ENCODE measurements around the gene PHACTR2.
A peak's percentile ranks its signal among the peaks of the same experiment; 100 is the strongest.

Gene PHACTR2

DNA sequence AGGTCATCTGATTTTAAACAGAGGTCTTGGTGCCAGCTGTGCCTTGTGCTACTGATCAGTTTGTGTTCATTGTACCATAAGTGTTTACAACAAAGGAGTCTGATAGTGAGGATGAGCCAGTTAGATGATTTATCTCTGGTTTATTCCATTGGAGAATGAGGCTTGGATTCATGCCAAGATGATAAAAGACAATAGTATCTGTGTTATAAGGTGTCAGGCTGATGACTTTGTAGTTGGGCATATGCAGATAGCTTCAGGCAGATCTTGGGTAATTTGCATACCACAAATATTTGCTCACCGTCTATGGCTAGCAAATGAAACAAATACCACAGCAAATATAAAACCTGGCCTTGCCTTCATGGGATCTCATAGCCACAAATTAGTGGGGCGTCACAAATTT lies 43.3 kb upstream of the PHACTR2 start:
- TF ChIP-seq, protein P1, sequence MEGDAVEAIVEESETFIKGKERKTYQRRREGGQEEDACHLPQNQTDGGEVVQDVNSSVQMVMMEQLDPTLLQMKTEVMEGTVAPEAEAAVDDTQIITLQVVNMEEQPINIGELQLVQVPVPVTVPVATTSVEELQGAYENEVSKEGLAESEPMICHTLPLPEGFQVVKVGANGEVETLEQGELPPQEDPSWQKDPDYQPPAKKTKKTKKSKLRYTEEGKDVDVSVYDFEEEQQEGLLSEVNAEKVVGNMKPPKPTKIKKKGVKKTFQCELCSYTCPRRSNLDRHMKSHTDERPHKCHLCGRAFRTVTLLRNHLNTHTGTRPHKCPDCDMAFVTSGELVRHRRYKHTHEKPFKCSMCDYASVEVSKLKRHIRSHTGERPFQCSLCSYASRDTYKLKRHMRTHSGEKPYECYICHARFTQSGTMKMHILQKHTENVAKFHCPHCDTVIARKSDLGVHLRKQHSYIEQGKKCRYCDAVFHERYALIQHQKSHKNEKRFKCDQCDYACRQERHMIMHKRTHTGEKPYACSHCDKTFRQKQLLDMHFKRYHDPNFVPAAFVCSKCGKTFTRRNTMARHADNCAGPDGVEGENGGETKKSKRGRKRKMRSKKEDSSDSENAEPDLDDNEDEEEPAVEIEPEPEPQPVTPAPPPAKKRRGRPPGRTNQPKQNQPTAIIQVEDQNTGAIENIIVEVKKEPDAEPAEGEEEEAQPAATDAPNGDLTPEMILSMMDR (conservative IDR thresholded peaks at IDR 0.05; ENCODE audit: low read depth, low read length), result no peak
- peak overlapping the region; percentile 17; the same call in 1 of the 2 replicates for H3K4me2 ChIP-seq

DNA sequence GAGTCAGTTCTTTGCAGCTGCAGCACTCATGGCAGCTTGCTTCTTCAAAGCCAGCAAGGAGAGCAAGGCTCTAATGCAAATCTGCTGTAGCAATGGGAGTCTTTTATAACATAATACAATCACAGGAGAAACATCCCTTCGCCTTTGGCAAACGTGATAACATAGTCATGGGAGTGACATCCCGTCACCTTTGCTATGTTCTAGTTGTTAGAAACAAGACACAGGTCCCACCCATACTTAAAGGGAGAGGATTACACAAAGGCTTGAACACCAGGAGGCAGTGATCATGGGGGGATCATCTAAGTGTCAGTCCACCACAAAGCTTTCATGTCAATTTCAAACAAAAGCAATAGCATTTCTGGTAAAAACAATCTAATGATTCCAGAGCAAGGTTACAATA lies 40.1 kb upstream of the PHACTR2 start:
- peaks cover 15% of the 10 kb centered on the region for H3K4me1 ChIP-seq (ENCODE audit: low read depth, poor library complexity, severe bottlenecking)
- H3K79me2 ChIP-seq (ENCODE audit: insufficient read depth, low read depth), result no peaks in the 10 kb centered on the region
- no peak overlapping the region for H3K4me3 ChIP-seq (IDR thresholded peaks at IDR 0.05; ENCODE audit: insufficient read depth, low read depth, low read length)
- H4K20me1 ChIP-seq (ENCODE audit: insufficient read depth), result no peaks in the 10 kb centered on the region
- no peak overlapping the region for H3K9ac ChIP-seq
- H3K27ac ChIP-seq, result no peak overlapping the region
- no peak overlapping the region for H2AFZ ChIP-seq (ENCODE audit: low read depth)
- no peaks in the 10 kb centered on the region; the same call in 1 of the 2 replicates for H3K36me3 ChIP-seq (ENCODE audit: insufficient read depth)
- TF ChIP-seq, protein P1 (conservative IDR thresholded peaks at IDR 0.05; ENCODE audit: low read depth, low read length), result no peak
- H3K27me3 ChIP-seq (ENCODE audit: insufficient read depth, low read depth), result no peaks in the 10 kb centered on the region
- no peak overlapping the region for H3K4me2 ChIP-seq

More for the DNA sequence above, 43.3 kb upstream of the PHACTR2 start:
- Histone ChIP-seq H4K20me1 (ENCODE audit: insufficient read depth) (no peaks in the 10 kb centered on the region), H3K27ac (no peak overlapping the region), H3K4me3 (IDR thresholded peaks at IDR 0.05; ENCODE audit: insufficient read depth, low read depth, low read length) (no peak overlapping the region), H3K4me1 (ENCODE audit: low read depth, poor library complexity, severe bottlenecking) (peaks cover 20% of the 10 kb centered on the region), H3K27me3 (ENCODE audit: insufficient read depth, low read depth) (no peaks in the 10 kb centered on the region), H3K79me2 (ENCODE audit: insufficient read depth, low read depth) (no peaks in the 10 kb centered on the region), H3K36me3 (ENCODE audit: insufficient read depth) (no peaks in the 10 kb centered on the region; the same call in 1 of the 2 replicates), H2AFZ (ENCODE audit: low read depth) (no peak overlapping the region), H3K9ac (no peak overlapping the region)

DNA sequence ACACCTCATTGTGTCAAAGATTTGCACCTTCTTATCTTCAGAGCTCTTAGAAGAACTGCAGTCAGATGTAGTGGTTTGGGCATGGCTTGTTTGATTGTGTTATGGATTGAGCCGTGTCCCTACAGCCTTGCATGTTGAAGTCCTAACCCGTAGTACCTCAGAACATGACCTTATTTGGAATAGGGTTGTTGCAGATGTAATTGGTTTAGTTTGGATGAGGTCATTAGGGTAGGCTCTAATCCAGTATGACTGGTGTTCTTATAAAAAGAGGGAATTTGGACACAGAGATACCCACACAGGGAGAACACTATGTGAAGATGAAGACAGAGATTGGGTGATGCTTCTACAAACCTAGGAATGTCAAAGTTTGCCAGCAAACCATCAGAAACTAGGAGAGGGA lies 35.4 kb upstream of the PHACTR2 start:
- Histone ChIP-seq H3K4me3 (IDR thresholded peaks at IDR 0.05; ENCODE audit: insufficient read depth, low read depth, low read length) (no peak overlapping the region), H3K27me3 (ENCODE audit: insufficient read depth, low read depth) (no peaks in the 10 kb centered on the region), H3K4me2 (no peak overlapping the region), H3K27ac (no peak overlapping the region), H3K79me2 (ENCODE audit: insufficient read depth, low read depth) (no peaks in the 10 kb centered on the region), H3K9ac (no peak overlapping the region), H3K4me1 (ENCODE audit: low read depth, poor library complexity, severe bottlenecking) (no peaks in the 10 kb centered on the region), H3K36me3 (ENCODE audit: insufficient read depth) (no peaks in the 10 kb centered on the region; the same call in 1 of the 2 replicates), H2AFZ (ENCODE audit: low read depth) (no peak overlapping the region), H4K20me1 (ENCODE audit: insufficient read depth) (no peaks in the 10 kb centered on the region)
- TF ChIP-seq, protein P1 (conservative IDR thresholded peaks at IDR 0.05; ENCODE audit: low read depth, low read length), result no peak

DNA sequence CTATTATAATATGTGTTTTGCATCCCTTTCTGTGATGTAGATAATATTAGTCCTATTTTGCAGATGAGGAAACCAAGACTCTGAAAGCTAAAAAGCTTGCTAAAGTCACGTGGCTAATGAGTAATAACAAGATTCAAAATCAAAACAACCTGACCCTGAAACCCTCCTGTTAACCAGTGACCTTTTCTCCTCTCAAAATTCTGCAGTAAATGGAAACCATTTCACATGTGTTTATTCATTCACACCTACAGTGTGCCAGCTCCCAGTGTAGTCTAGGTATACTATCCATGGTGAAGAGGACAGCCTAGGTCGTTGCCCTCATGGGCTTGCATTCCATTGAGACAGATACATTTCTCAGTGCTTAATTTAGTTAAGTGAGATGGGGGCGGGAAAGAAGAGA lies 30.6 kb upstream of the PHACTR2 start:
- Histone ChIP-seq H3K4me2 (no peak overlapping the region), H3K79me2 (ENCODE audit: insufficient read depth, low read depth) (no peaks in the 10 kb centered on the region), H3K4me3 (IDR thresholded peaks at IDR 0.05; ENCODE audit: insufficient read depth, low read depth, low read length) (no peak overlapping the region), H3K27me3 (ENCODE audit: insufficient read depth, low read depth) (no peaks in the 10 kb centered on the region), H2AFZ (ENCODE audit: low read depth) (no peak overlapping the region), H4K20me1 (ENCODE audit: insufficient read depth) (no peaks in the 10 kb centered on the region), H3K9ac (no peak overlapping the region), H3K27ac (no peak overlapping the region), H3K36me3 (ENCODE audit: insufficient read depth) (no peaks in the 10 kb centered on the region), H3K4me1 (ENCODE audit: low read depth, poor library complexity, severe bottlenecking) (no peaks in the 10 kb centered on the region)
- TF ChIP-seq, protein P1 (conservative IDR thresholded peaks at IDR 0.05; ENCODE audit: low read depth, low read length), result no peak

All from KMS-11 (cell line).